Activated CD8-positive, alpha-beta memory T cell treated with anti-CD3 and anti-CD28 coated beads, Interleukin-2, amount 50 U/mL, for 4 hours (primary cell): ENCODE results near the gene LVRN.
"Not testable (repeated sequence)": the region's sequence is repeated elsewhere in the genome, so short reads cannot be mapped to it uniquely, and the experiment has no call there.

Source experiments
- DNase-seq: peaks from one replicate; pipeline ENCODE4 v3.0.0-alpha.2; 2020

LVRN gene

DNA sequence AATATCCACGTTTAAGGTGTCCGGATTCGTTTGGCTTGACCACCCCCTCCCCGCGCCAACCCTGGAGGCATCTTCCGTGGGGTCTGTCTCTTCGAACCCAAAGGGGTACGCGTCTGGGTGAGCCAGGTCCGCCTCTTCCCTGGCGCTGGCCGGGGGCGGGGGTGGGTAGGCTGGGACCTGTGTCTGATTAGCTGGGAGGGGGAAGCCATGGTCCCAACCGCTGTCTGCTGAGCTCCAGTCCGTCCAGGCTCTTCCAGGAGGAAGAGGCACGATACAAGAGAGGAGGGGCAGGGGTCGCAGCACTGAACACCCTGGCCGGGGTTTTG, at the start of gene LVRN:
TSS of gene LVRN (plus strand) at position 237 of the 326 bp plus-strand sequence. CDS start 143 bp downstream, outside the sequence.
- DNase-seq, result no peak

DNA sequence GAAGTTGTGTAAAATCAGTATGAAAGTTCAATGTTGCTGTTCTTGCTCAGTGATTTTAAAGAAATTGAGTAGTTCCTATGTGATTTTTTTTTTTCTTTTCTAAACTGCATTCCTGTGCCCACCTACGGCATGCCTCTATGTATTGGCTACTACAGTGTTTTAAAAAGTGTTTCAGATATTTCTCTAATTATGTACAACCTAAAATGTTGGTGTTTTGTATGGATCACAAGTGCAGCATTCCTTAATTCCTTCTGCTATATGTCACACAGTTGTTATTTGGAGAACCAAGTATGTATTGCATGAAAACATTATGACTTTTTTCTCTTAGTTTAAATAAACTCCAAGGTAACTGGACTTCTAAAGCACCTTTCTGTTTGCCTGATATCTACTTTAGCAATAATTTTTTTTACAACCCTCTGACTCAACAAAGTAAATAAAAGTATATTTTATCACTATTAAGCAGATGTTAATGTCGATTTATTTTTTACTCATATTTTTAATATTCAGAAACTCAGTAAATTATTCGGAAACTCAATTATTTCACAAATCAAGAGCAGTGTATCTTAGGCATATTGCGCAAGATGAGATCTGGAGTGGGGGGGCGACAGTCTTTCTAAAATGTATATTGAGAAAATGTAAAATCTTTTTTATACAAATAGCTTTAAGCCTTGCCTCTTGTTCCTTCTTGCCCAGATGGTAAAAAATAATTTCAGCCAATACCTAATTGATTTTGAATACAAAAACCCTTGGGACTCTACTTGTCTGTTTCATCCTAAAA, 48.5 kb upstream of the LVRN start:
- DNase-seq, result not testable (repeated sequence)

- no peak for DNase-seq
Observed at GRCh38 chr5:115920171-115920725, 42.0 kb upstream of the LVRN start.

DNA sequence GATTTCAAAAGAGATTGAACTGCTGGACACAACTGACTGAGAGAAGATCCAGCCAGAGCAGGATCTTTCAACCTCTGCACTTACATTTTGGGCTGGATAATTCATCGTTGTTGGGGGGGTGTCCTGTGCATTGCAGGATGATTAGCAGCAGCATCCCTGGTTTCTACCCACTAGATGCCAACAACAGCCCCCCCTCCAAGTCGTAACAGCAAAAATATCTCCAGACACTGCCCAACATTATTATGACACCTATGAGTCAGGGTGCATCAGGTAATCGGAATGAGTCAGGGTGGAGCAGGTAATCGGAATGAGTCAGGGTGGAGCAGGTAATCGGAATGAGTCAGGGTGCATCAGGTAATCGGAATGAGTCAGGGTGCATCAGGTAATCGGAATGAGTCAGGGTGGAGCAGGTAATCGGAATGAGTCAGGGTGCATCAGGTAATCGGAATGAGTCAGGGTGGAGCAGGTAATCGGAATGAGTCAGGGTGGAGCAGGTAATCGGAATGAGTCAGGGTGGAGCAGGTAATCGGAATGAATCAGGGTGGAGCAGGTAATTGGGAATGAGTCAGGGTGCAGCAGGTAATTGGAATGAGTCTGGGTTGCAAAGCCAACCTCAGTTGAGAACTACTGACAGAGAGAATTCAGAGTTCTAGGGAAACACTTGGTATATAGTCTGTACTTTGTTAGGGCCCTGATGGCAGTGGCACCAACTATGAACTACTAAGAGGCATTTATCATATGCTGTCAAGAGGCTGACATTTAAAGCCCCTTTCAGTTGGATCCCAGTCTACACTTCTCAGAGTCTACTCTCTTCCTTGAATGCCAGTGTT, 33.5 kb upstream of the LVRN start:
- DNase-seq, result not testable (repeated sequence)

DNA sequence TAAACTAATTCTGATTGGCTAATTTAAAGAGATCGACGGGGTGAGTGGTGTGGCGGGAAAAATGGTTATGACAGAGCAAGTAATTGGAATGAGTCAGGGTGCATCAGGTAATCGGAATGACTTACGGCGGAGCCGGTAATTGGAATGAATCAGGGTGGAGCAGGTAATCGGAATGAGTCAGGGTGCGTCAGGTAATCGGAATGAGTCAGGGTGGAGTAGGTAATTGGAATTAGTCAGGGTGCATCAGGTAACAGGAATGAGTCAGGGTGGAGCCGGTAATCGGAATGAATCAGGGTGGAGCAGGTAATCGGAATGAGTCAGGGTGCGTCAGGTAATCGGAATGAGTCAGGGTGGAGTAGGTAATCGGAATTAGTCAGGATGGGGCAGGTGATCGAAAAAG, 32.1 kb upstream of the LVRN start:
- not testable (repeated sequence) for DNase-seq

- no peak for DNase-seq
Observed at GRCh38 chr5:115930630-115931337, 31.5 kb upstream of the LVRN start.

- no peak for DNase-seq
Observed at GRCh38 chr5:115932991-115933390, 29.3 kb upstream of the LVRN start.

GRCh38 chr5:115934388-115934974, 27.8 kb upstream of the LVRN start:
- DNase-seq, result no peak

GRCh38 chr5:115936031-115936430, 26.2 kb upstream of the LVRN start:
- no peak for DNase-seq

- DNase-seq, result no peak
Observed at GRCh38 chr5:115939059-115939458, 23.2 kb upstream of the LVRN start.

DNA sequence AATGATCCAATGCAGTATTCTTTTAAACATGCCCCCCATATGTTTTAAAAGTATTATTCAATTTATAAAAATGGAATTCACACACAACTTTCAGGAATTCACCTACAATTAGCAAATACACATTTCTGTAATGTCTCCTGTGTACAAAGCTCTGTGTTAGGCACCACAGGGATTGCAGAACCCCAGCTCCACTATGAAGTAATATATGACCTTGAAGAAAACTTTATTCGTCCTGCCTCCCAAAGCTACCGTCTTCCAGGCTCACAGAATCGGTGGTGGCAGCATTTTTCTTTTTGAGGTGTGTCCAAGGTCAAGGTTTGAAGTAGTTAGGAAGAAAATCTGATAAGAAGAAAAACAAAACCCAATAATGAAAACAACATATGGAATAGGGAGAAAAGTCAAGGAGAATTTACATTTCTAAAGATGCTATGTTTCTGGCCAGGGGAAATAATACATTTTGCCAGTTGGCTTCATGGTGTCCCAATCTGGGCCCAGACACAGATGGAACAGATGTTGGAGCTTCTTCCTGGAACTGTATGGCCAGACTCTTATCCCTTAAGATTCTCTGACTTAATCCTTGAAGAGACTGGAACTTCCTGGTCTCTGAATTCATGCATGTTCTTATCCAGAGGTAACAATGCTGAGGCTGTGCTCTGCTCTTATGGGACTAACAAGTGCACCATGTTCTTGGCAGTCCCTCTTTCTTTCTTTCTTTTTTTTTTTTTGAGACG, 22.0 kb upstream of the LVRN start:
- DNase-seq, result no peak

GRCh38 chr5:115941051-115941675, 21.1 kb upstream of the LVRN start:
- DNase-seq, result no peak

GRCh38 chr5:115944501-115944900, 17.8 kb upstream of the LVRN start:
- DNase-seq, result no peak

DNA sequence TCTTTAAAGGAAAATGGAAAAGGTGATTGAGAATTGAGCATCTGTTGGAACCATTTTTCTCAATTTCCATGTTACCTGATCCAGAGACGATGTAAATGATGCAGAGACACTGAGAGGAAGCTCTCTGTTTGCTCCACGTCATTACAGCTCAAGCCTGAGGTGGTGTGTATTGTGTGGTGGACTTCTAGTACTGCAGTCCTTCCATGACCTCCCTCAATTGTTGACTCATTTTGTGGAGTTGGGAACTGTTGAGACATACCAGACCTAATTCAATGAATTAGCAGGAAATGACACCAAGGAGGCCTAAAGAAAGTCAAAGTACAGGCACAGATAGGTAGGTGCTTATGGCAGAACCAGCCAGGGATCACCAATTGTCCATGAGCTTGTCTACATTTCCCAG, 15.6 kb upstream of the LVRN start:
- no peak for DNase-seq

GRCh38 chr5:115947260-115947659, 15.0 kb upstream of the LVRN start:
- DNase-seq, result no peak

DNA sequence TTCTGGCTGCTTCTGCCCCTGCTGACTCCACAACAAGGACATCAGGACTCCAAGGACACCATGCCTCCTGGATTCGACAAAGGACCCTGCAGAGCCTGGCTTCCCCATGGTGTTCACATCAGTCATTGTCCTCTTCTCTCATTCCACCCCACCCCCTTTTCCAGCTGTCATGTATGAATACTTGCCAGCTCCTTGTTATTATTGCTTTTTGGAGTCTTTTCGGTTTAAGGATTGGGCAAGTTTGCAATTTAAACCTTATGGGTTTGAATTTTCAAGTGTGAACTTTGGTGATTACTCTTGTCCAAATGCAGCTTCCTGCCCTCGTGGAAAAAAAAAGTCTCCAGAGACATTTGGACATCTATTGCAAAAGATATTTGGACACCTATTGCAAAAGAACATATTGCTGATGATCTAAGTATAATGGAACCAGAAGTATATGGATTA, 14.2 kb upstream of the LVRN start:
- no peak for DNase-seq

- DNase-seq, result no peak
Observed at GRCh38 chr5:115949096-115949495, 13.2 kb upstream of the LVRN start.

GRCh38 chr5:115952588-115952987, 9.7 kb upstream of the LVRN start:
- DNase-seq, result no peak

- DNase-seq, result no peak
Observed at GRCh38 chr5:115954144-115954543, 8.1 kb upstream of the LVRN start.

DNA sequence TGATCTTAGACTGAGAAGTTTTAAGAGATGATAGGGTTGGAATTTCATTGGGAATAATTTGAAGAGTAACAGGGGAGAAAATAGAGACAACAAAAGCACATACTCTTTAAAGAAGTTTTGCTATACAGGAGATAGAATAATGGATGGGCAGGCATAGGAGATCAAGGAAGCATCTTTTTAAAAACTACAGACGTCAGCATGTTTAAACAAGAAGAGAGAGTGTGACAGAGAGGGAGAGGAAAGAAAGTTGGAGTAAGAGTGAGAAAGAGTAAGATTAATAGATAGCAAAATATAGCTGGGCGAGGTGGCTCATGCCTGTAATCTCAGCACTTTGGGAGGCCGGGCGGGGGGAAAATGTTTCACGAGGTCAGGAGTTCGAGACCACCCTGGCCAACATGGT, 5.3 kb upstream of the LVRN start:
- DNase-seq, result no peak

DNA sequence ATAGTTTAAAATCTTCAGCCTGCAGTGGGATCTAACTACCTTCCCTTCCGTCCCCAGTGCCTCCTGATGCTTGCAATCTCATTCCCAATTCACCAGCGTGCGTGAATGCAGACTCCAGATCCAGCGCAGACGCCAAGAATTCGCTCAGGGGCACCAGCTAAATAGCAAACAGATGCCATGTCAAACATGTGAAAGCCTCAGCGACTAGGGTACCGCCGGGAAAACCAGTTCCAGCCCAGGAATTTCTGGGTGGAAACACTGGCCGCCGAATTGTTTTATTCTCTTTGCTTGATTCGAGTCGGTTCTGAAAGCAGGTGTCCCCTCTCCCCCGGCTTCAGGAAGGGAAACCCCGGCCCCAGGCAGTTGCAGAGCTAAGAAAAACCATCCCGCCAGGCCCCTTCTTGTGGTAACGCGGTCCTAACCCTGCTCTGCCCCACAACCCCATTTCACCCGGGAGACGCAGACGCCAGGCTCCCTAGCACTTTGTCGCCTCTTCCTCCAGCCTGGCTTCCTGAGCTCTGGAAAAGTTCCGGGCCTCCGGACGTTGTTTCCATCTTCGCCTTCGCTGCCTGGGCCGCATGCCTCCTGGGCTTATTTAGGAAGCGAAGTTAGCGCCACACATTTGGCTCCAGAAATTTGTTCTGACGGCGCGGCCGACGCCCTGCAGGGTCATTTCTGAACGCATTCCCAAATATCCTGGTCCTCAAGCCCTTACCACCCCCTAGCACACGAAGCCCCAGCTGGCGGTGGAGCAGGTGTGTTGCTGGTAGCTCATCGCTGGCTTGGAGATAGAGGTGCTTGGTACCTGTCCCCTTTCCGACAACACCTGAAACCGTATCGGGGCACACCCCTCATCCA, 665 bp upstream of the LVRN start:
- DNase-seq, result no peak
